Vagina (tissue), 2 donors: Measurements from ENCODE around the gene LSM8. TPM values are rescaled to one million over a fixed set of nuclear protein-coding genes. Genes with fewer than 3 reads are reported as not detected.
A peak's percentile ranks its signal among the peaks of the same experiment; 100 is the strongest.

ENCODE experiments used
- DNase-seq, 2 donors: peaks; one replicate each; pipeline ENCODE4 v3.0.0-alpha.2; 2017; ENCODE audit errors: extremely low spot score in 2 of 2
- H3K27ac ChIP-seq: fragments of 200-600 bp; sonication (generic); one replicate; pipeline ENCODE4 v1.5.1; 2019
- H3K27me3 ChIP-seq: fragments of 200-600 bp; sonication (generic); one replicate; pipeline ENCODE4 v1.5.1; 2019
- H3K36me3 ChIP-seq, 2 donors: fragments of 200-600 bp; sonication (generic); one replicate each; pipeline ENCODE4 v1.5.1; 2017 to 2019
- H3K4me1 ChIP-seq: fragments of 200-600 bp; sonication (generic); one replicate; pipeline ENCODE4 v1.5.1; 2019
- H3K4me3 ChIP-seq, 2 donors: fragments of 200-600 bp; sonication (generic); 1 replicate in 1 of 2; 2 replicates in 1 of 2; pipeline ENCODE4 v1.5.1; 2016 to 2019
- H3K9me3 ChIP-seq: fragments of 200-600 bp; sonication (generic); one replicate; pipeline ENCODE4 v1.5.1; 2019
- CTCF ChIP-seq, 3 experiments: fragments of 450-650 bp in 2 of 3; fragments of 200-600 bp in 1 of 3; sonication (generic) in 1 of 3; IDR thresholded peaks; one replicate each; pipeline ENCODE4 v1.5.1; 2017 to 2019; ENCODE audit warnings: antibody characterized with exemption in 3 of 3, mild to moderate bottlenecking in 2 of 3, moderate library complexity in 2 of 3
- POLR2A ChIP-seq, 2 donors: fragments of 450-650 bp; IDR thresholded peaks; one replicate each; pipeline ENCODE4 v1.6.1; 2017; ENCODE audit warnings: antibody characterized with exemption in 2 of 2, mild to moderate bottlenecking in 2 of 2, moderate library complexity in 2 of 2
- POLR2AphosphoS5 ChIP-seq, 2 donors: sonication (generic); formaldehyde crosslinking; IDR thresholded peaks; one replicate each; pipeline ENCODE4 v1.9.0; 2017; ENCODE audit warnings: antibody characterized with exemption in 2 of 2, mild to moderate bottlenecking in 2 of 2, low read depth in 1 of 2; ENCODE audit not compliant: insufficient read depth in 1 of 2
- intact Hi-C: fragments of 100-400 bp; cut with DNase I; formaldehyde crosslinking; loops from one replicate; pipeline ENCODE4 v1.15.1; 2023
- total RNA-seq: library from RNA; depleted of rRNA; stranded (reverse); fragments of >200 nt; gene quantifications from one replicate; pipeline ENCODE4 v1.2.3, GENCODE V29; 2016

The LSM8 gene
- total RNA-seq, 1 donor from 2014 or later: 25.0 TPM

DNA sequence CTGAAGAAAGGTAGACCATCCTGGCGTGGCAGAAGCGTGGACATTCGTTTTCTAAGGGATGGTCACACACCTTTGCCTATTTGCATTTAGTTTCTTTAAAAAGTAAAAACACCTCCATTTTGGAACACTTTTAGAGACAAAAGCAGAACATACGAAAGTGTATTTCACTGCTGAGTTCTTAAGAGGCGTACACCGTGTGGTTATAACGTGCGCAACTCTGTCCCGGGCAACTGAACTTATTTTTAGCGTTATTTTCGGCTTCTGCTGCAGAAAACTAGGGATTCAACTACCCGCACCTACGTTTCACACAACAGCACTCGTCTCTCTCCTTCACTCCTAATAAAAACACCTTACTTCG lies 557 bp upstream of the LSM8 start:
- H3K36me3 ChIP-seq: peaks cover 0 to 11% of the 10 kb centered on the region in 2 donors
- intact Hi-C loops: no loop called here
- H3K27ac ChIP-seq: peak overlapping the region; percentile 78
- no peaks in the 10 kb centered on the region for H3K9me3 ChIP-seq
- TF ChIP-seq CTCF (IDR thresholded peaks at IDR 0.05): no peak
- TF ChIP-seq POLR2AphosphoS5 (IDR thresholded peaks at IDR 0.05; ENCODE audit: insufficient read depth in 1 of 2, low read depth in 1 of 2): no peak
- no peak for TF ChIP-seq POLR2A (IDR thresholded peaks at IDR 0.05)
- H3K4me3 ChIP-seq: peak overlapping the region; percentile 65 to 76
- peaks cover 38% of the 10 kb centered on the region for H3K4me1 ChIP-seq
- DNase-seq: no peak
- H3K27me3 ChIP-seq: no peaks in the 10 kb centered on the region

DNA sequence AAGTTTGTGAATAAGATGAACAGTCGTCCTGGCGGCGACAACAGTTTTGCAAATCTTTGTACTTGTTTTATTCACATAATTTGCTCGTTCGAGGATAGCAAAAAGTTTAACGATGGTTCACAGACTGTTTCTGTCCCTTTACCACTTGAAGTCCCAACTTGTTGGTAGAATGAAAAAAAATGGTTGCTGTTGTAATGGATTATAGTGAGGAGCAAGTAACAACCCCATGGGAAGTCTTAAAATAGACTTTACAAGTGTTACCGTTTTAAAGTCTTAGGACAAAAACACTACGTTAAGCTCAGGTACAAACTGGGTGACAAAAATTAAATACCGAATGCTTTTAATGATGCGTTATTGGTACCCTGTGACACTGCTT lies 589 bp downstream of the LSM8 start:
- H3K36me3 ChIP-seq: peaks cover 0 to 21% of the 10 kb centered on the region in 2 donors
- no peaks in the 10 kb centered on the region for H3K27me3 ChIP-seq
- no peaks in the 10 kb centered on the region for H3K9me3 ChIP-seq
- no peak for TF ChIP-seq POLR2A (IDR thresholded peaks at IDR 0.05)
- no peak for TF ChIP-seq CTCF (IDR thresholded peaks at IDR 0.05)
- TF ChIP-seq POLR2AphosphoS5 (IDR thresholded peaks at IDR 0.05; ENCODE audit: insufficient read depth in 1 of 2, low read depth in 1 of 2): no peak
- intact Hi-C loops: no loop called here
- peak overlapping the region; percentile 78 for H3K27ac ChIP-seq
- peaks cover 38% of the 10 kb centered on the region for H3K4me1 ChIP-seq
- peak overlapping the region; percentile 65 to 76 for H3K4me3 ChIP-seq
- DNase-seq: no peak

DNA sequence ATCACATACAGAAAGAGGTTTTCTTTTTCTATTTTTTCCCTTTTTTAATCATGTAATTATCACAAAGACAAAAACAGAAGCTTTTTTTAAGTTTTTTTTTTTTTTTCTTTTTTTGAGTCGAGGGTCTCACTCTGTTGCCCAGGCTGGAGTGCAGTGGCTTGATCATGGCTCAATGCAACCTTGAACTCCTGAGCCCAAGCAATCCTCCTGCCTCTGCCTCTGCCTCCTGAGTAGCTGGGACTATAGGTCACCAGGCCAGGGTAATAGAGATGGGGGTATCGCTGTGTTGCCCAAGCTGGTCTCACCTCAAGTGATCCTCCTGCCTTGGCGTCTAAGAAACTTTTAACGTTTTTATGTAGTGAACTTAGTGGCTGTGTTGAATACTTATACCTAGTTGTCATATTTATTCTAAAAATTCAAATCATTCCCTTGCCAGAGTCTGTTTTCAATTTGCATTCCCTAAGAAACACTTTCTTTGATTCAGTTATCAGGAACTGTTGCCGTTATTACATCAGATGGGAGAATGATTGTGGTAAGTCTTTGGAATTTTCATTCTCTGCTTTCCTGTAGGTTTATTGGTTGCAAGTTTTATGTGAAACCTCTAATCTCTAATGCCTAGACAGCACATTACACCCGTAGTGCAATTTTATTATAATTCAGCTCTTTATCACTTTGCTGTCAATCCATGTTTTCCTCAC lies 1.3 kb downstream of the LSM8 start:
- H3K4me1 ChIP-seq: peaks cover 38% of the 10 kb centered on the region
- no peaks in the 10 kb centered on the region for H3K9me3 ChIP-seq
- H3K4me3 ChIP-seq: peak overlapping the region; percentile 65 to 76
- no peak overlapping the region for H3K27ac ChIP-seq
- intact Hi-C loops: no loop called here
- TF ChIP-seq CTCF (IDR thresholded peaks at IDR 0.05) (no peak), POLR2A (IDR thresholded peaks at IDR 0.05) (no peak), POLR2AphosphoS5 (IDR thresholded peaks at IDR 0.05; ENCODE audit: insufficient read depth in 1 of 2, low read depth in 1 of 2) (no peak)
- H3K27me3 ChIP-seq: no peaks in the 10 kb centered on the region
- DNase-seq: no peak
- peaks cover 0 to 26% of the 10 kb centered on the region in 2 donors for H3K36me3 ChIP-seq

GRCh38 chr7:118186501-118186900 lies 2.5 kb downstream of the LSM8 start:
- intact Hi-C loops: no loop called here
- no peak for DNase-seq
- no peak for TF ChIP-seq CTCF (IDR thresholded peaks at IDR 0.05)
- no peak for TF ChIP-seq POLR2A (IDR thresholded peaks at IDR 0.05)
- no peak for TF ChIP-seq POLR2AphosphoS5 (IDR thresholded peaks at IDR 0.05; ENCODE audit: insufficient read depth in 1 of 2, low read depth in 1 of 2)
- Histone ChIP-seq H3K36me3 (peaks cover 0 to 32% of the 10 kb centered on the region in 2 donors), H3K27ac (no peak overlapping the region), H3K27me3 (no peaks in the 10 kb centered on the region), H3K4me3 (no peak overlapping the region), H3K4me1 (peaks cover 38% of the 10 kb centered on the region), H3K9me3 (no peaks in the 10 kb centered on the region)

DNA sequence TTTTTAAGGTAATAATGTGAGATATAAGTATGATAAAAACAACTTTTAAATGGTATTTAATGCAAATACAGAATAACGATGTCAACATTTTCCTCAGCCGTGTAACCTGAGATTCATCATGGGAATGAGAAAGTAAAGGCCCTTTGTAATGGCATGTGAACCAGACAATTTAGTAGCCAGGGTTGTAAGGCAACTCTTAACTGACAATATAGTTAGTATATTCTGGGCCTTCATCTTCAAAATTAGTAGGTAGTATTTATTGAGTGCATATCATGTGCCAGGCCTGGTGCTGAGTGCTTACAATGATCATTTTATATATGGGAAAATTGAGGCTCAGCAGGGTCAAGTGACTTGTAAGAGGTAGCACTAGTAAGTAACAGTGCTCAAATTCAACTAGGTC lies 10.6 kb downstream of the LSM8 start:
- no peak for DNase-seq
- H3K4me1 ChIP-seq: no peaks in the 10 kb centered on the region
- H3K36me3 ChIP-seq: peaks cover 0 to 15% of the 10 kb centered on the region in 2 donors
- no peak overlapping the region for H3K27ac ChIP-seq
- no peak overlapping the region for H3K4me3 ChIP-seq
- no peaks in the 10 kb centered on the region for H3K9me3 ChIP-seq
- no peak for TF ChIP-seq POLR2A (IDR thresholded peaks at IDR 0.05)
- no peak for TF ChIP-seq POLR2AphosphoS5 (IDR thresholded peaks at IDR 0.05; ENCODE audit: insufficient read depth in 1 of 2, low read depth in 1 of 2)
- no peak for TF ChIP-seq CTCF (IDR thresholded peaks at IDR 0.05)
- intact Hi-C loops: no loop called here
- H3K27me3 ChIP-seq: no peaks in the 10 kb centered on the region
